Stimulated activated CD8-positive, alpha-beta memory T cell treated with anti-CD3 and anti-CD28 coated beads, Interleukin-15, amount 100 ng/mL, for 48 hours (primary cell): ENCODE data around the gene TXNDC11.
A peak's percentile ranks its signal among the peaks of the same experiment; 100 is the strongest.

Experiments used
- DNase-seq, 2 donors: peaks; one replicate each; pipeline ENCODE4 v3.0.0-alpha.2; 2020; ENCODE audit warnings: low read depth in 2 of 2

The TXNDC11 gene

DNA sequence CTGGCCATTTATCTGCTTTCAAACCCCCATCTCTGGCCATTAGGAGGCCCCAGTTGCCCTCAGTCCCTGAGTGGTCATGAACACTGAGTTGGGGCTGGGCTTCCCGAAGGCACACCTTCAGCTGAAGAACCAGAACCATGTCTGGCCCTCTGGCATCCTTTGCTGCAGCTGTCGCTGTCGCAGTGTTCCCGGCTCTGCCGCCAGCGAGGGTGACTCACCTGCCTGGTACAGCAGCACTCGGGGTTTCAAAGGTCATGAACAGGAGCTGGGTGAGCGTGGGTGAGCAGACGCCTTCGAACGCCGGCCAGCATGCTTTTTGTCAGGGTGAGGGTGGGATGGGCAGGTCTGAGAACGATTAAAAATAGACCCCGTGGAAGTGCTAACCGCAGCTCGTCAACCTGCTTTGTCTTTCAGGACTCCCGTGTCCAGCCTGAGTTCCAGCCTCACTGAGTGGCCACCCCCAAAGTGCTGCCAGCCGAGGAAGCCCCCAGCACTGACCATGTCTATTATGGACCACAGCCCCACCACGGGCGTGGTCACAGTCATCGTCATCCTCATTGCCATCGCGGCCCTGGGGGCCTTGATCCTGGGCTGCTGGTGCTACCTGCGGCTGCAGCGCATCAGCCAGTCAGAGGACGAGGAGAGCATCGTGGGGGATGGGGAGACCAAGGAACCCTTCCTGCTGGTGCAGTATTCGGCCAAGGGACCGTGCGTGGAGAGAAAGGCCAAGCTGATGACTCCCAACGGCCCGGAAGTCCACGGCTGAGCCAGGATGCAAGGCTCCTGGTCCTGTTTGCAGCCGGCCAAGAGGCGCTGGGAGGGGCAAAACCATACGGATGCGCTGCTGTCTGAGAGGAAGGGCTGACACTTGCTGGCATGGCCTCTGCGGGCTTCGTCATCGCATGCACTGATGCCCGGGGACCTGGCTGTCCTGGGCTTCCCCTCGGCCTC, 66.8 kb downstream of the TXNDC11 start:
- no peak for DNase-seq

DNA sequence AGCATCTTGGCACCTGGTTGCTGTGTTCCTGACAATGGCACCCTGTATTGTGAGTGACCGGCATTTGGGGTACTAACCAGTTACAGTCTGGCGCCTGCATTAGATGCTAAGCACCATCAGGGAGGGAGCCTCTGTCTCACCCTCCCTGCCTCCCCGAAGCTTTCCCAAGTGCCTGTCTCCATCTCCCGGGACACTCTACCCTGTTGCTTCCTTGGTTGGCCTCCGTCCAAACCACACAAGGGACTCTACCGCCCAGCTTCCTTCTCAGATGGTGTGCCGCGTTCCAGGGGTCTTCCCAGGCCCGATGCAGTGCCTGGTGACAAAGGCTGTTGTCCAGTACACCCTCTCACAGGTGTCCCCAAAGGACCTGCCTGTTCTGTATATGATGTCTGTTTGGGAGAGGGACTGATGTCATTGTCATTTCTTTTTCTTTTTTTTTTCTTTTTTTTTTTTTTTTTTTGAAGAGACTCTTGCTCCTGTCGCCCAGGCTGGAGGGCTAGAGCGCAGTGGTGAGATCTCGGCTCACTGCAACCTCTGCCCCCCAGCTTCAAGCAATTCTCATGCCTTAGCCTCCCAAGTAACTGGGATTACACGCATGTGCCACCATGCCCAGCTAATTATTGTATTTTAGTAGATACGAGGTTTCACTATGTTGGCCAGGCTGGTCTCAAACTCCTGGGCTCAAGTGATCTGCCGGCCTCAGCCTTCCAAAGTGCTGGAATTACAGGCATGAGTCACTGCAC, 67.7 kb downstream of the TXNDC11 start:
- DNase-seq = no peak

DNA sequence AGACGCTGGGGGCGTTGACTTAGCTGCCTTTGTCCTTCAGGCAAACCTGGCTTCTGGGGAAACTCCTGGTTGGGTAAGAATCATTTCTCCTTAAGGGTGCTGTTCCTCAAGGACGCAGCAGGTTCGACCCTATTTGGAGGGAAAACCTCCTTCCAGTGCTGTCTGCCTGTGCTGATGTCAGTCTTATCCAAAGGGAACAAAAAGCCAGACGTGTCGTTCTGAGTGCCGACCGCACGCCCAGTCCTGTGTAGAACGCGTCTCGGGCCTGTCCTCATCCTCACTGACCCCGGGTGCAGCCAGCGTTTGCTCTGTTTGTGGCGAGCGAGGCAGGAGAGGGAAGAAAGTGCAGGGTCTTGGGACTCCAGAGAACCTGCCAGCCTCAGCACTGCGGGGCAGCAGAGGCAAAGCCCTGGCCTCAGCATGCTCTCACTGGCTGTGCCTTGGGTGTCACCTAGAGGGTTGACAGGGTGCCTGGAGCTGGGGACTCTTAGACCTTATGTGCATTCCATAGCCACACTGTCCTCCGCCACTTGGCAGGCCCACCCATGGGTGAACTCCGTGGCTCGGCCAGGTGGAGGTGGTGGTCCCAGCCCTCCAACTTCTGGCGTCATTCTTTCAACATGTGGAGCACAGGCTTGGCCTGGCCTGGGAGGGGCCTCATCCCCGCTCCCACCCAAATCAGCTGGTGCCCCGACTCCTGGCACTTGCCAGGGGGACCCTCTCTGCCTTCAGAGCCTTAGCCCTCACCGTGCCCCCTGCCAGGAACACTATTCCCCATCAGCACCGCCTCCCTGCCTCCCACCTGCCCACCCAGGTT, 68.4 kb downstream of the TXNDC11 start:
- DNase-seq = no peak

DNA sequence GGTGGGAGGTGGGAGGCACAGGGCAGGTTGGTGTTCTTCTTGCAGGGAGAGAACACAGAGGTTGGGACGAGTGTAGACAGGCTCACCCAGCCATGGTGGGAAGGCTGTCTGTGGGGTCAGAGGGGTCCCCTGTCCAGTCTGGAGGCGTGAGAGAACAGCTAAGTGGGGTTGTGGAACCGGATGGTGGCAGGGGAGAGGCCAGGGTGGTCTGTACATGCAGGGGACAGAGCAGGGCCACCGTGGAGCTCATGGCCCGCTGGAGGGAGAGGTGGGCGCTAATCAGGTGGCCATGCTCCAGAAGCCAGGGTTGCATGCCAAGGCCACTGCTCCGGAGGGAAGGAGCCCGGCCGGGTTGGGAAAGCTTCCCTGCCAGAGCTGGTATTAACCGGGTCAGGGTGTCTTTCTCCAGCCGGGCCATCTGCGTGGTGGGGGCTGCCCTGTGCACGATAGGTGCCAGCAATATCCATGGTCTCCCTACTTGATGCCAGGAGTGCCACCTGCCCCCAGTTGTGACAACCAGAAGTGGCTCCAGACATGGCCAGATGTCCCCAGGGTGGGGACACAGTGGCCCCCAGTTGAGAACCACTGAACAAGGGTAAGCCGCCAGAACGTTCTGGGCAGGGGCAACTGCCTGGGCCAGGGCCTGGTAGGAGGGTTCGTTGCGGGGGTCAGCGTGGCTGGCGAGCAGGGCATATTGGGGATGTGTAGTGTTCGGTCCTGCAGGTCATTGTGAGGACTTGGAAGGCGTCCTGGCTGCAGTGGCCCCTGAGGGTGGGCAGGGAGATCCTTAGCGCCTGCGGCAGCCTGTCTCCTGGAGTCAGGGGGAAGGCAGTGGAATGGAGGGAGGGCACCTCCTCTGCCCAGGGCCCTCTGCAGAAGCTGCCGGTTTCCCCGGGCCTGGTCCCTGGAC, 69.3 kb downstream of the TXNDC11 start:
- no peak for DNase-seq

DNA sequence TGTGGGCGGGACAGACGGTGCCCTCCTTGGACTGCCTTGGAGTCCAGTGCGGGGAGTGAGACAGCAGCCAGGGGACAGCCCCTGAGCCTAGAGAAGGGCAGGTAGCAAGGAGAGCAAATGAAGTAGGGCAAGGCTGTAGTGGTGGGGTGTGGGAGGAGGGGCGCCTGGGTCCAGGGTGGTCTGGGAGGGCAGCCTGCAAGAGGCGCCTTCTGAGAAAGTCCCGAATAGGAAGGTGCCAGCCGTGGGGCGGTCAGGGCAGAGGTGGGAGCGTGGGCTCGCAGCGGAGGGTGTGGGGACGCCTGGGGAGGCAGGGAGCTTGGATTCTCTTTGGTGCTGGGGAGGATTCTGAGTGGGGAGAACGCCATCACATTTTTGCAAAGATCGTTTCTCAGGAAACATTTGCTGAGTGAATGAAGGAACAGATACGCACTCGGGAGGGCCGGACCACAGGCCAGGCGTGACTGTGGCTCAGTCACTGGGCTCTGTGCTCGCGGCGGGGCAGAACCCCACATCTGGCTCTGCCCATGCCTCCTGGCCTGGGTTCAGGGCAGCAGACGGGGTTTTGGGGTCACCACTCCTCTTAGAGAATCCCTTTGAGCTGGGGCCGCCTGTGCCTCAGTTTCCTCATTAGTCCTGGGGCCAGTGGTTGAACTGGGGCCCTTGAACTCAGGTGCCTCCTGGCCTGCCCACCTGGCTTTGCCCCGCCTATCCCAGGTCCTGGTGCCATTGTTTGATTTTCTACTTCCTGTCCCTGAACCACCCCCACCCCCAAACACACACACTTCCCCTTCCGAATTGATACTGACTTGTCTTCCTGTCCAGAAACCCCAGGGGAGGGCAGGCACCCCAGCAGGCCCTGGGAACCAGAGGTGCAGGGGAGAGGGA, 70.2 kb downstream of the TXNDC11 start:
- no peak for DNase-seq

DNA sequence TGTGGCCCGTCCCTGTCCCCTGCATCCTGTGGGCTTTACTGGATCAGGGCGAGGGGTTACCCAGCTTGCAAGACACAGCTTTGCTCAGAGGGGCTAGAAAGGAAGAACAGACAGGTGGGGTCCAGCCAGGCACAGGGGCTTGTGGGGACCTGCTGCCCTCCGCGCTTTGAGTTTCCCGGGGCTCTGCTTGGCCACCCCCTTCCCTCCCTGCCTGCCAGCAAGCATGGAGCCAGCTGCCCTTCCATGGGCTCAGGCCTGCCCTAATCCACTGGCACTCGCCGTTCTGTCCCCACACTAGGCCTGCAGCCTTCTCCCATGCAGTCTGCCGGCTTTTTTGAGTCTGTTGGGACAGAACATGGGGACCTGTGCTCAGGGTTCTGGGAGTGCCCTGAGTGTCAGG, 71.0 kb downstream of the TXNDC11 start:
- no peak for DNase-seq

DNA sequence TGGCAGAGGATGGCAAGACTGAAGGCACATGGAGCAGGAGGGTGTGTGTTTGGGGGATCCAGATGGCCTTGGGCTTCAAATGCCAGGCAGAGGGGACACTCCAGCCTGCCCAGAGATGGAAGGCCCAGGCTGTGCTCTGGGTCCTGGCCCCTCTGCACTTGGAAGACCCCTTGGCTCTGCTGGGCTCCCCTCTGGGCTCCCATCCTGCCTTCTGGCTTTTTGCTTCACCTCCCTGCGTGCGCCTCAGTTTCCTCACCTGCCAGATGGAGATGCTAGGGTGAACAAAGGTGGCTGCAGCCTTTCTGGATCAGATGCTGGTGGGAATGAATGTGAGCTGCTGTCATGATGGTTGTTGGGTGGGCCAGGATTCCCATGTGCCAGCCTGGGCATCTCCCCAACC, 71.4 kb downstream of the TXNDC11 start:
- DNase-seq = no peak

DNA sequence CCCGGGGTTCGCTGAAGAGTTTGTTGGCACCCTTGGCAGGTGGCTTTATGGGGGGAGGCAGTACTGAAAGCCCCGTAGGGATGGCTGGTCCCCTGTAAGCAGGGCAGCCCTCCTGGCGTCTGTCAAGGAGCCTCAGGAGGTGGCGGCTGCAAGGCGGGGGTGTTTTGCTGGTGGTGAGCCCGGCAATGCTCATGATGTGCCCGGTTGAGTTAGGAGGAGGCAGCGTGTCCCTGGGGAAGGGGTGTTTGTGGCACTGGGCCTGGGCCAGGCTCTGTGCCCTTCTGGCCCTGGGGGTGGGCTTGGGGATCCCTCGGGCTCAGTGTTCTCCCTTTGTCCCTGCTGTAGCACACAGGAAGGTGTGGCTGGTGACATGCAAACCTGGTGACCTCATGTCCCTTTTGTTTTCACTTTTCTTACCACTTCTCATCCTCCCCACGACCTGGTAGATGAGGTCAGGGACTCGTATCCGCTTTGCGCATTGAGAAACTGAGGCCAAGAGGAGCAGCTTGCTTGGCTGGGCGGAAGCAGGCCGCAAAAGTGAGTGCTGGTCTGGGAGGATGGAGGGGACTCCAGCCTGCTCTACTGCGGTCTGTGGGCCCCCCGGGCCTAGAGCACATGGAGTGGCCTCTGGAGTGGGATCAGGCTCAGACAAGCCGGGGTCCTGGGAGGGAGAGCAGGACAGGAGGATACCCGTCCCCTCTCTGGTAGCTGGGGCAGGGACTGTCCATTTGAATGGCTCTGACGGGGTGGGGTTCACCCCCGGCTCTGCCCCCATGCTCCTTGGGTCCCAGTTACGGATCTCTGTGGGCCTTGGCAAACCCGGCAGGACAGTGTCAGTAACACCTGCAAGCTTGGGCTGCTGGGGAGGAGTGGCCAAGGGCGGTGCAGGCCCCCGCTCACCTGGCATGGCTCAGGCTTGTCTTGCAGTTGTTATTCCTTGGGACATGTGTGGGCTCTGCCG, 72.2 kb downstream of the TXNDC11 start:
- DNase-seq = no peak

DNA sequence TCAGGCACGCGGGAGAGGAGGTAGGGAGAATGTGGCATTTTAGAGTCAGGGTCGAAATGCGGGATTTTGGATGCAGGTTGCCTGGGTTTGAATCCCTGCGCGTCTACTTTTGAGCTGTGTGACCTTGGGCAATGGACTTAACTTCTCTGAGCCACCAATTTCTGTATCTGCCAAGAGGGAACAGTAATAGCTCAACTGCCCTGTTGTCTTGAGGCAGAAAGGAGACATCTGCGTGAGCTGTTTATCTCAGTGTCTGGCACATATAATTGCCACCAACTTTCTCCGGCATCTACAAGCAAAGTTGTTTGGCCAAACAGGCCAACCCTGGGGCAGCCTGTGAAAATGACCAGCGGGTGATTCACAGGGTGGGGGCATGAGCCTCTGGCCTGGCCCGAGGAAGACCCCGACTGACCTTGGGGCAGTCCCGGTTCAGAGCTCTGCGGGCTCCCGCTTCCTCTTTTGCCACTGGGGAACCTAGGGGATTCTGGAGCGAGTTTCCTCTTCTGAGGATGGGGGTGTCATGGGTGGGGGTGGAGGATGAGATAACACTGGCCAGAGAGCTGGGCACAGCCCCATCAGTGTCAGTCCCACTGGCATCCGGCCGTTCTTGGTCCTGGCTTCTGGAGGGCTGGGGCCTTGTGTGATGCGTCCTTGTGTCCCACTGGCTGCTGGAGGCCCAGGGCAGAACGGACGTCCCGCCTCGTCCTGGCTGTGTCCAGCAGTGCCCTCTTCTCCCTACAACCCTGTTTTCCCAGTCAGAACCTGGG, 73.1 kb downstream of the TXNDC11 start:
- no peak for DNase-seq

DNA sequence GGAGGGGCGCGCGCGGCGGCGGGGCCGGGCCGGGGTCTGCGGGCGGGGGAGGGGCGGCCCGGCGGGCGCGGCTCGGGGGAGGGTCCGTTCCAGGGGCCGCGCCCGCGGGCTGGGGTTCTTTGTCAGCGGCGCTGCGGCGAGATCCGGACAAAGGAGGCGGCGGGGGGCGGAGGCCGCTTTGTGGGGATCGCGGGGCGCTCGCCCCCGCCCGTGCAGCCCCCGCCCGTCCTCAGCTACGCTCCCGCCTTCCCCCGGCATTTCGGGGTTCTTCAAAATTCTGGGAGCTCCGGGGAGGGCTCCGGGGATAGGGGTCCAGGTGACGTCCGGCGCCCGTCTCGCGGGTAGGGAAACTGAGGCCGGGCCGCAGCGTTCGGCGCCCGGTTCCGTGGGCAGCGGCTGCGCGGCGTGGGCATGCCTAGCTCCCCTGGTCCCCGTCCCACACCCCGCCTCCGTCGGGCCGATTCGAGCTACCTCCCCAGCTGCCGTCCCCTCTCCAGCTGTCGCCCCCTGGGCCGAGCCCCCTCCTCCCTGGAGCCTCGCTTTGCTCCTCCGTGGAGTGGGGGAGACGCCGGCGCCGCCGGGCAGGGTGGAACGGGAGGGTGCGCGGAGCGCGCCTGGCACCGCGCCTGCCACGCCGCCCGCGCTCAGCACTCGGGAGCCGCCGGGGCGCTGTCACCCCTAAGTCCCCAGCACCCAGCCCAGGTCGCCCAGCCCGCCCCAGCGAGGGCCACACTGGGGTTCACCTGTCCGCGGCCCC, 73.9 kb downstream of the TXNDC11 start:
- DNase-seq = no peak

DNA sequence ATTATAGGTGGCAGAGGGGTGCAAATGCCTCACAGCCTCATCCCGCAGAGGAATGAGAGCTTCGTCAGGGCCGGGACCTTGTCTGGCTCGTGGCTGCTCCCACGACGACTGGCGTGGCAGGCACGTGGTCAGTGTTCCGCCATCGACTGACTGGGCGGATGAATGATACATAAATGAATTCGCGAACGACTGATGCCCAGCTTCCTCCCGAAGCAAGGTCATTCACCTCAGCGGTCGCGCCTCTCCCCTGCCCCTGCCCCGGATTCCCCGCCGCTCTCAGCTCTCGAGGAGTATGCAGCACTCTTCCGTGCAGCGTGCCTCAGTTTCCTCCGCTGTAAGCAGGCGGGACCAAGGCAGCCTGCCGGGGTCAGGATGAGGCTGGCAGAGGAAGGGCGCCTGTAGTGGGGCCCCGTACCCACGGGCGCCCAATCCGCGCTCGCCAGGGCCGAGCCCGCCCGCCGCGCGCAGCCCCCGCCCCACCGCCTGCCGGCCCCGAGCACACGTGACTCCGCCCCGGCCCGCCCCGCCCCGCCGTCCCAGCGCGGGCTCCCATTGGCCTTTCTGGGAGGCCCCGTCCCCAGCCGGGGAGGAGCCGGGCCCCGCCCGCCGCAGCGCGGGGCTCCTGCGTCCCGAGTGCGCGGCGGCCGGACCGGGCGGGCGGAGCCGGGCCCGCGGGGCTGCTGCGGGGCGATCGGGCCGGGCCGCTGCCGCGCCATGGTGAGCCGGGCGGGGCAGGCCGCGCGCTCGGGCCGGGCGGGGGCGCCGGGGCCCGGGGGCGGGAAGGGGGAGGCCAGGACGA, 74.6 kb downstream of the TXNDC11 start, which contains the start of gene SNN:
TSS of gene SNN (plus strand) at position 632 of the 799 bp plus-strand sequence. CDS start 7,605 bp downstream, outside the sequence.
- peak; percentile 82 for DNase-seq

DNA sequence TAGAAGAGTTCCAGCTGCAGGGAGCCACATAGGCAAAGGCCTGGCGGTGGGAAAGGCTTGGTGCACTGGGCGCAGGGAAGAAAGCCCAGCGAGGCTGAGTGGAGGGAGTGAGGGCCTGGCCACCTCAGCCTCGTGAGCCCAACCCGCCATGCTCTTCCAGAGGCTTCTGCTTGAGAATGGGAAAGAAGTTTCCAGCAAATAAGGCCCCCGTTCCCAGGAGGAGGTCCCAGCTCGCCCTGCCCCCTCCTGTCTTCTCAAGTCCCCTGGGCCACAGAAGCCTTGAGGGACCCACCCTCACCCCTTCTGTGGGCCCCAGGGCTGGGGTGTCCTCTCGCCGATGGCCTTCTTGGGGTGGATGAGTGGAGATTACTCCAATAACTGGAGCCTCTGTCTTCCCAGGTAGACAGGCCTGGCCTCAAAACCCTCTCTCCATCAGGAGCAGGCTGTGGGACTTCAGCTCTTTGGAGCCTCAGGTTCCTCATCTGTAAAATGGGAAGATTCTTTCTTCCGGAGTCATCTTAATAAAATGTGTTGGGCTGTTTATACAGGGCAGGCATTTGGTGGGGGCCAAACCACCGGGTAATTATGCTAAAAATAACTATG, 75.3 kb downstream of the TXNDC11 start:
- no peak for DNase-seq

DNA sequence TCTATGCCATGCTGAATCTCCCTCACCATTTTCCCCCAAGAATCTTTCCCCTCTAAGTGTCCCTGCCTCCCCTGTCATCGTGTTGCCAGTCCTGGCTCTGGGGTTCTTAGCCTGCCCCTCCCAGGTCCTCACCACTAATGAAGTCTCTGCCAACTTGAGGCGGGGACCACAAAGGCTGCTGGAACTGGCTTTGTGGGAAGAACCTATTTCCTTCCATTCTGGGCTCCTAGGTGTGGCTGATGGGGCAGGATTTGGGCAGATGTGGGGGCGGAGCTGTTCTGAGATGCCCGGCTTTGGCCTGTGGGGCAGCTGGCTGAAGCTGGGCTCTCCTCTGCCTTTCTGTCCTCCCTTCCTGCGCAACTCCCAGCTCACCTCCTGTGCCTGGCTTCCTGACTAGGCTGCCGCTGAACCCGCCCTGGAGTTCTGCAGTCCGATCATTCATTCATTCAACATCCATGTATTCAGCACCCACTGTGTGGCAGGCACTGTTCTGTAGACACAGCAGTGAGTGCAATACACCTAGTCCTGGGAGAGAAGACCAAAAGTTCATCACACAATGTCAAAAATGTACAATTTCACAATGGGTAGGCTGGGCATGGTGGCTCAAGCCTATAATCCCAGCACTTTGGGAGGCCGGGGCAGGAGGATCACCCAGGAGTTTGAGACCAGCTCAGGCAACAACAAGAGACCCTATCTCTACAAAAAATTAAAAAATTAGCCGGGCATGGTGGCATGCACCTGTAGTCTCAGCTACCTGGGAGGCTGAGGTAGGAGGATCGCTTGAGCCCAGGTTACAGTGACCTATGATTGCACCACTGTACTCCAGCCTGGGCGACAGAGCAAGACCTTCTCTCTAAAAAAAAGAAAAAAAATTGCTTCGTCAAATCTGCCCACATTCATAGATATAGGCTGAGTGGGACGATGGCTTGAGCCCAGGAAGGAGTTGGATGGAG, 76.3 kb downstream of the TXNDC11 start:
- DNase-seq = no peak

DNA sequence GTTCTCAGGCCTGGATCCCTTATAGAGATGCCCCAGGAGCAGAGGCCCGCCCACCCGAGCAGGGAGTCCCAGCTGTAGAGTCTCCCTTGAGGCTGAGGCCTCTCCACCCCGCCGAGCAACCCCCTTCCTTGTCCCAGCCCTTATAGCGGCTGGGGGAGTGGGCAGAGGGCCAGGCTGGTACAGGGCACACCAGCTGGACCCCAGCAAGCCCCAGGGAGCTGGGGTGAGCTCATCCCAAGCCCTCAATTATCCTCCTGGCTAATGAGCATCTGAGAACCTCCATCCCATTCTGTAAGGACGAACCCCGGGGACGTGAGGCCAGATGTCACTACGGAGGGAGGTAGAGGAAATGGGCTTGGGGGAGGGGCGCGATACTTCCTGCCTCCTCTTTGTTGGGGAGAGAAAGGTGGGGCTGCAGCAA, 77.6 kb downstream of the TXNDC11 start:
- DNase-seq = no peak

DNA sequence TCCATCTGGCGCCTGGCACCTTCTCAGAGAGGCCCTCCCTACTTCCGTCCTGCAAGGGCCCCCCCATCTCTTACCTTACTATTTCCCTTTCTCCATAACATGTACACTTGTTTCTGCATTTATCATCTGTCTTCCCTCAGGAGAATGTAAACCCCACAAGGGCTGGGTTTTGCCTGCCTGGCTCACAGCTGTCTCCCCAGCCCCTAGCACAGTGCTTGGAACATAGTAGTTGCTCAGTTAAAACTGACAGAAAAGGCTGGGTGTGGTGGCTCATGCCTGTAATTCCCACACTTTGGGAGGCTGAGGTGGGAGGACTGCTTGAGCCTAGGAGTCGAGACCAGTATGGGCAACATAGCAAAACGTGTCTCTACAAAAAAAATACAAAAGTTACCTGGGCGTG, 80.1 kb downstream of the TXNDC11 start:
- DNase-seq = no peak
